HCT116 (cell line): ENCODE measurements around the gene WDR43. TPM values are rescaled to one million over a fixed set of nuclear protein-coding genes. Genes with fewer than 3 reads are reported as not detected.

Experiments used
- ATAC-seq: fragments of 200-7000 bp; cut with Tn5 transposase; 2 replicates; pipeline ENCODE4 v1.9.1; 2020; ENCODE audit warnings: mild to moderate bottlenecking, moderate library complexity
- BruUV-seq: library from RNA; stranded (reverse); fragments of 400-500 nt; replicated peaks from 2 replicates; lab custom pipeline; 2021; lab: Mats Ljungman, UMichigan
- CTCF ChIA-PET: fragments of 300-600 bp; sonication (Branson Sonifier 250); formaldehyde crosslinking; loops from one replicate; lab custom pipeline; 2021; ENCODE audit warnings: antibody characterized with exemption; lab: Charles Lee
- POLR2A ChIA-PET: fragments of 300-600, 350-600 bp; sonication (Branson Sonifier 250); formaldehyde crosslinking; loops from one replicate; lab custom pipeline; 2021; ENCODE audit warnings: antibody characterized with exemption; lab: Charles Lee
- RAD21 ChIA-PET, 2 experiments: fragments of 300-600 bp; sonication (Branson Sonifier 250); formaldehyde crosslinking; loops; one replicate each; lab custom pipeline; 2023; ENCODE audit warnings: low total read pairs in 2 of 2; ENCODE audit not compliant: uncharacterized antibody in 2 of 2, unreplicated experiment in 2 of 2, low non-redundant PET in 1 of 2; lab: Charles Lee
- DNase-seq: peaks from one replicate; pipeline ENCODE4 v3.0.0-alpha.2; 2010; ENCODE audit warnings: low read depth, low spot score
- H2AFZ ChIP-seq: fragments of 200-600 bp; shearing (Covaris generic), sonication (generic); 2 replicates; pipeline ENCODE4 v1.6.1; 2017; ENCODE audit warnings: low read depth, mixed run types, mixed read lengths, antibody characterized with exemption, low read length; ENCODE audit not compliant: poor library complexity, severe bottlenecking
- H3K27ac ChIP-seq: 2 replicates; pipeline ENCODE4 v1.5.1; 2012; ENCODE audit warnings: low read depth, low read length
- H3K27me3 ChIP-seq: fragments of 200-600 bp; sonication (generic); 2 replicates; pipeline ENCODE4 v1.6.1; 2016; ENCODE audit warnings: mixed run types, low read length, mixed read lengths; ENCODE audit not compliant: insufficient read depth
- H3K36me3 ChIP-seq, 2 experiments: fragments of 200-500 bp in 1 of 2; fragments of 200-600 bp in 1 of 2; sonication (Bioruptor generic) in 1 of 2; sonication (generic) in 1 of 2; 2 replicates each; pipeline versions ENCODE4 v1.5.1 to v1.6.1; 2014 to 2016; ENCODE audit warnings: low read length in 2 of 2, inconsistent platforms in 1 of 2, mixed read lengths in 1 of 2, mixed run types in 1 of 2; ENCODE audit not compliant: insufficient read depth in 2 of 2, control insufficient read depth in 1 of 2
- H3K4me1 ChIP-seq, 2 experiments: fragments of 200-600 bp in 1 of 2; sonication (generic) in 1 of 2; 2 replicates each; pipeline versions ENCODE4 v1.5.1 to v1.6.1; 2012 to 2017; ENCODE audit warnings: low read length in 2 of 2, inconsistent platforms in 1 of 2, mild to moderate bottlenecking in 1 of 2, mixed read lengths in 1 of 2, mixed run types in 1 of 2, moderate library complexity in 1 of 2; ENCODE audit not compliant: insufficient read depth in 2 of 2, control insufficient read depth in 1 of 2
- H3K4me2 ChIP-seq: fragments of 200-600 bp; sonication (generic); 2 replicates; pipeline ENCODE4 v1.6.1; 2017; ENCODE audit warnings: mixed run types, low read length, mixed read lengths
- H3K4me3 ChIP-seq, 2 experiments: fragments of 200-600 bp in 1 of 2; sonication (generic) in 1 of 2; replicated peaks in 1 of 2; 2 replicates each; pipeline ENCODE4 v1.5.1; 2011 to 2016; ENCODE audit warnings: low read length in 2 of 2, control low read depth in 1 of 2, low read depth in 1 of 2, mild to moderate bottlenecking in 1 of 2, mixed read lengths in 1 of 2, mixed run types in 1 of 2
- H3K79me2 ChIP-seq: fragments of 200-600 bp; sonication (generic); 2 replicates; pipeline ENCODE4 v1.6.1; 2017; ENCODE audit warnings: mild to moderate bottlenecking, mixed run types, low read length, moderate library complexity, mixed read lengths; ENCODE audit not compliant: insufficient read depth
- H3K9ac ChIP-seq: fragments of 200-600 bp; sonication (generic); 2 replicates; pipeline ENCODE4 v1.6.1; 2016; ENCODE audit warnings: low read length, mixed read lengths
- H3K9me2 ChIP-seq: fragments of 200-600 bp; sonication (generic), shearing (Covaris generic); 2 replicates; pipeline ENCODE4 v1.6.1; 2017; ENCODE audit warnings: mixed run types, mild to moderate bottlenecking, moderate library complexity; ENCODE audit not compliant: insufficient read depth
- H3K9me3 ChIP-seq, 2 experiments: fragments of 200-500 bp in 1 of 2; fragments of 200-600 bp in 1 of 2; sonication (Bioruptor generic) in 1 of 2; sonication (generic) in 1 of 2; 2 replicates each; pipeline ENCODE4 v1.6.1; 2014 to 2017; ENCODE audit warnings: low read length in 2 of 2, mixed read lengths in 2 of 2, inconsistent platforms in 1 of 2, low read depth in 1 of 2, mild to moderate bottlenecking in 1 of 2, mixed run types in 1 of 2, moderate library complexity in 1 of 2; ENCODE audit not compliant: control insufficient read depth in 1 of 2, insufficient read depth in 1 of 2
- H4K20me1 ChIP-seq: fragments of 200-600 bp; sonication (generic), shearing (Covaris generic); 2 replicates; pipeline ENCODE4 v1.6.1; 2017; ENCODE audit warnings: mixed run types, mild to moderate bottlenecking, moderate library complexity; ENCODE audit not compliant: insufficient read depth
- SP1 ChIP-seq: IDR thresholded peaks from 2 replicates; pipeline ENCODE4 v1.6.1; 2012; ENCODE audit warnings: low read depth
- intact Hi-C: fragments of 100-400 bp; cut with micrococcal nuclease; formaldehyde crosslinking; loops from 2 replicates; pipeline ENCODE4 v1.10.0; 2022
- total RNA-seq: library from RNA; stranded (reverse); gene quantifications from one replicate; pipeline ENCODE4 v1.2.1, GENCODE V29; 2021; ENCODE audit not compliant: unreplicated experiment
- TF ChIP-seq, protein P1 (sequence below): IDR thresholded peaks from 2 replicates; pipeline ENCODE4 v1.6.1; 2011; ENCODE audit warnings: mild to moderate bottlenecking, low read length, moderate library complexity; ENCODE audit not compliant: insufficient replicate concordance; ENCODE audit errors: extremely low read depth
- TF ChIP-seq, protein P2 (sequence below): IDR thresholded peaks from 2 replicates; pipeline ENCODE4 v1.6.1; 2012; ENCODE audit warnings: low read depth

Gene WDR43
- total RNA-seq, 1 experiment from 2014 or later: 119 TPM

DNA sequence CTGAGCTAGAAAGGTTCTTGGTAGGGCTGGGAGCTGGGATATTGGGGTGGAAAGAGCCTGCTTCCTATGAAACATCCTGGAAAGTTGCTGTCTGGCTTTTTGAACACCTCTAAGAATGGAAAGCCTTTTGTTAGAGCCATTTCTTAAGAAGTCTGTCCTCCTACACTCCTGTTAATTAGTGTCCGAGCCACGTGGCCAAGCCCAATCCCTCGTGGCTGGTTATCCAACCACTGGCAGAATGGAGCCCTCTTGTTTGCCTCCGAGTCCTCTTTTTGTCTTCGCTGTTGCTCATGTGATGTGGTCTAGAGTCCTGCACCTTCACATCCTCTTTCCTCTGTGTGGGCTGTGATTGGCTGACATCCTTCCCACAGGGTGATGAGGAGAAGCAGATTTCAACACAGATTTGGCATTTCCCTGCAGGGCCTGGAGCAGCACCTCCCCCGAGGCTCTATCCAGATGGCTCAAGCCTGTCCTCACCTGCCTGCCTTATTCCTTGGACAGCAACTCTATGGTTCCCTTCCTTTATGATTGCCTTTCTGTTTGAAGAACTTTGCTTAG lies 78.4 kb downstream of the WDR43 start:
- DNase-seq (no peak), ATAC-seq (no peak)
- BruUV-seq: no TSS peak
- Histone ChIP-seq H2AFZ (no peak overlapping the region), H3K27me3 (no peaks in the 10 kb centered on the region), H4K20me1 (no peaks in the 10 kb centered on the region), H3K9me3 (no peaks in the 10 kb centered on the region; a peak in 1 of 4 replicates), H3K36me3 (no peaks in the 10 kb centered on the region), H3K9me2 (no peaks in the 10 kb centered on the region), H3K27ac (no peak overlapping the region), H3K4me1 (peaks cover 0 to 6% of the 10 kb centered on the region in 2 experiments; a peak in 1 of 4 replicates), H3K4me2 (no peak overlapping the region), H3K79me2 (no peaks in the 10 kb centered on the region), H3K4me3 (no peak overlapping the region)
- intact Hi-C loops: no loop called here
- POLR2A ChIA-PET: no interaction called here
- RAD21 ChIA-PET: no interaction called here
- TF ChIP-seq, protein P1, sequence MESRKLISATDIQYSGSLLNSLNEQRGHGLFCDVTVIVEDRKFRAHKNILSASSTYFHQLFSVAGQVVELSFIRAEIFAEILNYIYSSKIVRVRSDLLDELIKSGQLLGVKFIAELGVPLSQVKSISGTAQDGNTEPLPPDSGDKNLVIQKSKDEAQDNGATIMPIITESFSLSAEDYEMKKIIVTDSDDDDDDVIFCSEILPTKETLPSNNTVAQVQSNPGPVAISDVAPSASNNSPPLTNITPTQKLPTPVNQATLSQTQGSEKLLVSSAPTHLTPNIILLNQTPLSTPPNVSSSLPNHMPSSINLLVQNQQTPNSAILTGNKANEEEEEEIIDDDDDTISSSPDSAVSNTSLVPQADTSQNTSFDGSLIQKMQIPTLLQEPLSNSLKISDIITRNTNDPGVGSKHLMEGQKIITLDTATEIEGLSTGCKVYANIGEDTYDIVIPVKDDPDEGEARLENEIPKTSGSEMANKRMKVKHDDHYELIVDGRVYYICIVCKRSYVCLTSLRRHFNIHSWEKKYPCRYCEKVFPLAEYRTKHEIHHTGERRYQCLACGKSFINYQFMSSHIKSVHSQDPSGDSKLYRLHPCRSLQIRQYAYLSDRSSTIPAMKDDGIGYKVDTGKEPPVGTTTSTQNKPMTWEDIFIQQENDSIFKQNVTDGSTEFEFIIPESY: no peak
- TF ChIP-seq SP1: no peak
- TF ChIP-seq, protein P2, sequence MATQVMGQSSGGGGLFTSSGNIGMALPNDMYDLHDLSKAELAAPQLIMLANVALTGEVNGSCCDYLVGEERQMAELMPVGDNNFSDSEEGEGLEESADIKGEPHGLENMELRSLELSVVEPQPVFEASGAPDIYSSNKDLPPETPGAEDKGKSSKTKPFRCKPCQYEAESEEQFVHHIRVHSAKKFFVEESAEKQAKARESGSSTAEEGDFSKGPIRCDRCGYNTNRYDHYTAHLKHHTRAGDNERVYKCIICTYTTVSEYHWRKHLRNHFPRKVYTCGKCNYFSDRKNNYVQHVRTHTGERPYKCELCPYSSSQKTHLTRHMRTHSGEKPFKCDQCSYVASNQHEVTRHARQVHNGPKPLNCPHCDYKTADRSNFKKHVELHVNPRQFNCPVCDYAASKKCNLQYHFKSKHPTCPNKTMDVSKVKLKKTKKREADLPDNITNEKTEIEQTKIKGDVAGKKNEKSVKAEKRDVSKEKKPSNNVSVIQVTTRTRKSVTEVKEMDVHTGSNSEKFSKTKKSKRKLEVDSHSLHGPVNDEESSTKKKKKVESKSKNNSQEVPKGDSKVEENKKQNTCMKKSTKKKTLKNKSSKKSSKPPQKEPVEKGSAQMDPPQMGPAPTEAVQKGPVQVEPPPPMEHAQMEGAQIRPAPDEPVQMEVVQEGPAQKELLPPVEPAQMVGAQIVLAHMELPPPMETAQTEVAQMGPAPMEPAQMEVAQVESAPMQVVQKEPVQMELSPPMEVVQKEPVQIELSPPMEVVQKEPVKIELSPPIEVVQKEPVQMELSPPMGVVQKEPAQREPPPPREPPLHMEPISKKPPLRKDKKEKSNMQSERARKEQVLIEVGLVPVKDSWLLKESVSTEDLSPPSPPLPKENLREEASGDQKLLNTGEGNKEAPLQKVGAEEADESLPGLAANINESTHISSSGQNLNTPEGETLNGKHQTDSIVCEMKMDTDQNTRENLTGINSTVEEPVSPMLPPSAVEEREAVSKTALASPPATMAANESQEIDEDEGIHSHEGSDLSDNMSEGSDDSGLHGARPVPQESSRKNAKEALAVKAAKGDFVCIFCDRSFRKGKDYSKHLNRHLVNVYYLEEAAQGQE: no peak
- TF ChIP-seq, all 23 proteins: peak for 0
- CTCF ChIA-PET: no interaction called here
- H3K9ac ChIP-seq: no peak overlapping the region
